ENCODE measurements around the gene FAAH. TPM values are rescaled to one million over a fixed set of nuclear protein-coding genes. Genes with fewer than 3 reads are reported as not detected.

Gene FAAH
- total RNA-seq, 1 donor from 2014 or later, result 14.1 TPM

GRCh38 chr1:46422261-46422871, 28.2 kb downstream of the FAAH start:
- H3K4me3 Mint-ChIP-seq (ENCODE audit: unreplicated experiment), result no peak overlapping the region
- no peak for TF ChIP-seq CTCF (IDR thresholded peaks at IDR 0.05)
- no peak overlapping the region for H3K27ac Mint-ChIP-seq (ENCODE audit: unreplicated experiment)
- H3K27me3 Mint-ChIP-seq (ENCODE audit: low read depth), result peaks cover 43% of the 10 kb centered on the region
- DNase-seq (ENCODE audit: low spot score), result no peak
- H3K9me3 Mint-ChIP-seq (ENCODE audit: low read depth), result no peaks in the 10 kb centered on the region
- H3K36me3 Mint-ChIP-seq (ENCODE audit: low read depth), result no peaks in the 10 kb centered on the region
- no peaks in the 10 kb centered on the region for H3K4me1 Mint-ChIP-seq (ENCODE audit: low read depth)

DNA sequence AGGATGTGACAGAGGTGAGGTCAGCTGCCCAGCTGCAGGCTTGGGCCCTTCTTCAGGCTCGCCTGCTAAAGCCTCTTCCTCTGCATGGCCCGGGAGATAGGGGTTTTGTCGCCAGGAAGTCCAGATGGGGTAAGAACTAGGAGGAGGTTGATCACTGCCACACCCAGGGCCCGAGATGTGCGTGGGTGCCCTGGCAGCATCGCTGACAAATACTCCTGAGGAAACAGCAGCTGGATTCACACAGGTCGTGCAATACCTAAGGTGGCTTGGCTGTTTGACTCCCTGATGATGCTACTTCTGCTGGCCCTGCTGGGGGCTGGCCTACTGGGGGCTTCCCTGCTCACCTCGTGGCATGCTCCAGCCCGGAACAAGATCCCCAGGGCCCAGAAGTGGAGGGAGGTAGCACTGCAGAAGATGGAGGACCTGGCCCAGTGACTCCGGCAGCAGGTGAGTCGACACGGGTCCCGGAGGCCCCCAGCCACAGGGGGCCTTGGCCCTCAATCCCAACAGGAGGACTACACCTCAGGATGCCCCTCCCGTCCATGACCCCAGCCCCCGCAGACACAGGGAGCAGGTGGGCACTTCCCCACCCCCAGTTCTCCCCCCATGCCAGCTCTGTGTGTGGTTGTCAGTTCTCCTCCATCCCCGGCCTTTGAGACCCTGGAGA, 29.6 kb downstream of the FAAH start:
- H3K27me3 Mint-ChIP-seq (ENCODE audit: low read depth), result peaks cover 44% of the 10 kb centered on the region
- TF ChIP-seq CTCF (IDR thresholded peaks at IDR 0.05), result no peak
- H3K36me3 Mint-ChIP-seq (ENCODE audit: low read depth), result no peaks in the 10 kb centered on the region
- H3K27ac Mint-ChIP-seq (ENCODE audit: unreplicated experiment), result no peak overlapping the region
- H3K9me3 Mint-ChIP-seq (ENCODE audit: low read depth), result no peaks in the 10 kb centered on the region
- DNase-seq (ENCODE audit: low spot score), result no peak
- no peak overlapping the region for H3K4me3 Mint-ChIP-seq (ENCODE audit: unreplicated experiment)
- H3K4me1 Mint-ChIP-seq (ENCODE audit: low read depth), result no peaks in the 10 kb centered on the region

DNA sequence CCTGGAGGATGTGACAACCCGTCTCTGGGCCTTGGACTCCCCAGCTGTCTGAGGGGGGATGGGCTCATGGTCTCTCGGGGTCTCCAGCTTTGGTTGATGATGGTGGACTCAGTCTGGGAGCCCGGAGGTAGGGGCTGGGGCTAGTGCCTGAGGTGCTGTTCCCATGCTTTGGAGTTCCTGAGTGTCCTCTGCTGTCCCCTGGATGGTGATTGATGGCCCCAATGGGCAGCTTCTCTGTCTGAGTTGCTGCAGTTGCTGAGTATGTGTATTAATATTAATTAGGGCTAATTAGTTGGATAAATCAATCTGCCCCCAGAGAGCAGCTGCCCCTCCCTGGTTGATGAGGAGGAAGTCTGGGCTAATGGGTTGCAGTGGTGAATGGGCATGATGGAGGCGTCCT, 30.6 kb downstream of the FAAH start:
- H3K27me3 Mint-ChIP-seq (ENCODE audit: low read depth), result peaks cover 38% of the 10 kb centered on the region
- no peak for DNase-seq (ENCODE audit: low spot score)
- no peaks in the 10 kb centered on the region for H3K9me3 Mint-ChIP-seq (ENCODE audit: low read depth)
- H3K36me3 Mint-ChIP-seq (ENCODE audit: low read depth), result no peaks in the 10 kb centered on the region
- H3K27ac Mint-ChIP-seq (ENCODE audit: unreplicated experiment), result no peak overlapping the region
- no peaks in the 10 kb centered on the region for H3K4me1 Mint-ChIP-seq (ENCODE audit: low read depth)
- TF ChIP-seq CTCF (IDR thresholded peaks at IDR 0.05), result no peak
- no peak overlapping the region for H3K4me3 Mint-ChIP-seq (ENCODE audit: unreplicated experiment)

GRCh38 chr1:46425726-46426125, 31.6 kb downstream of the FAAH start:
- Mint-ChIP-seq H3K4me1 (ENCODE audit: low read depth) (no peaks in the 10 kb centered on the region), H3K9me3 (ENCODE audit: low read depth) (no peaks in the 10 kb centered on the region), H3K36me3 (ENCODE audit: low read depth) (no peaks in the 10 kb centered on the region), H3K27me3 (ENCODE audit: low read depth) (peaks cover 31% of the 10 kb centered on the region), H3K27ac (ENCODE audit: unreplicated experiment) (no peak overlapping the region), H3K4me3 (ENCODE audit: unreplicated experiment) (no peak overlapping the region)
- TF ChIP-seq CTCF (IDR thresholded peaks at IDR 0.05), result no peak
- DNase-seq (ENCODE audit: low spot score), result no peak

DNA sequence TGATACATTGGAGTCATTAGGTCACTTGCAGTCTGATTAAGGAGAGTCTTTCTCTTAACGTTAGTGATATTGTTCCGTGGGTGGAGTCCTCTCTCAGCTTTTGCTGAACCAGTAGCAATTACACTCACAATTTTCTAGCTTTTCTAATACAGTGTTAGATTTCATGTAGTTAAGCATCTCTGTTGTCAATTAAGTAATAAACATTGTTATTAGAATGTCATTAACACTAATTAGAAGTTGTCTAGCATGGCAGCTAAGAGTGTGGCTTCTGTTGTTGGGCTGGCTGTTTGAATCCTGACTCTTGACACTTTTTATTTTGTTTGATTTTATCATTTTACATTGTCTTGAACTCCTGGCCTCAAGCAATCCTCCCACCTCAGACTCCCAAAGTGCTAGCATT, 33.4 kb downstream of the FAAH start:
- H3K9me3 Mint-ChIP-seq (ENCODE audit: low read depth), result no peaks in the 10 kb centered on the region
- no peak for TF ChIP-seq CTCF (IDR thresholded peaks at IDR 0.05)
- no peaks in the 10 kb centered on the region for H3K4me1 Mint-ChIP-seq (ENCODE audit: low read depth)
- no peaks in the 10 kb centered on the region for H3K36me3 Mint-ChIP-seq (ENCODE audit: low read depth)
- no peak overlapping the region for H3K4me3 Mint-ChIP-seq (ENCODE audit: unreplicated experiment)
- no peak overlapping the region for H3K27ac Mint-ChIP-seq (ENCODE audit: unreplicated experiment)
- DNase-seq (ENCODE audit: low spot score), result no peak
- H3K27me3 Mint-ChIP-seq (ENCODE audit: low read depth), result peaks cover 22% of the 10 kb centered on the region
